Measurements from ENCODE around the gene FAM124A. TPM values are rescaled to one million over a fixed set of nuclear protein-coding genes. Genes with fewer than 3 reads are reported as not detected.

The FAM124A gene
- total RNA-seq, 2 experiments from 2014 or later = 0.07 to 0.25 TPM

DNA sequence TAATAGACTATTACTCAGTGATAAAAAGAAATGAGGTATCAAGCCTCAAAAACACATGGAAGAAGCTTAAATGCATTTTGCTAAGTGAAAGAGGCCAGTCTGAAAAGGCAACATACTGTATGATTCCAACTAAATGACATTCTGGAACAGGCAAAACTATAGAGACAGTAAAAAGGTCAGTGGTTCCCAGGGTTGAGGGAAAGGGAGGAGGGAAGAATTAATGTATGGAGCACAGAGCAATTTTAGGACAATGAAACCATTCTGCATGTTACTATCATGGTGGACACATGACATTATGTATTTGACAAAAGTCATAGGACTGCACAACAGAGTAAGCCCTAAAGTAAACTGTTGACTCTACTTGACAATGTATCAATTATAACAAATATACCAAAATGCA lies 111.6 kb downstream of the FAM124A start:
- Mint-ChIP-seq H3K27me3 (no peaks in the 10 kb centered on the region), H3K27ac (no peak overlapping the region), H3K4me1 (ENCODE audit: low read depth) (peaks cover 22% of the 10 kb centered on the region), H3K4me3 (no peak overlapping the region), H3K36me3 (ENCODE audit: low read depth) (no peaks in the 10 kb centered on the region), H3K9me3 (no peaks in the 10 kb centered on the region)
- TF ChIP-seq, protein P1, sequence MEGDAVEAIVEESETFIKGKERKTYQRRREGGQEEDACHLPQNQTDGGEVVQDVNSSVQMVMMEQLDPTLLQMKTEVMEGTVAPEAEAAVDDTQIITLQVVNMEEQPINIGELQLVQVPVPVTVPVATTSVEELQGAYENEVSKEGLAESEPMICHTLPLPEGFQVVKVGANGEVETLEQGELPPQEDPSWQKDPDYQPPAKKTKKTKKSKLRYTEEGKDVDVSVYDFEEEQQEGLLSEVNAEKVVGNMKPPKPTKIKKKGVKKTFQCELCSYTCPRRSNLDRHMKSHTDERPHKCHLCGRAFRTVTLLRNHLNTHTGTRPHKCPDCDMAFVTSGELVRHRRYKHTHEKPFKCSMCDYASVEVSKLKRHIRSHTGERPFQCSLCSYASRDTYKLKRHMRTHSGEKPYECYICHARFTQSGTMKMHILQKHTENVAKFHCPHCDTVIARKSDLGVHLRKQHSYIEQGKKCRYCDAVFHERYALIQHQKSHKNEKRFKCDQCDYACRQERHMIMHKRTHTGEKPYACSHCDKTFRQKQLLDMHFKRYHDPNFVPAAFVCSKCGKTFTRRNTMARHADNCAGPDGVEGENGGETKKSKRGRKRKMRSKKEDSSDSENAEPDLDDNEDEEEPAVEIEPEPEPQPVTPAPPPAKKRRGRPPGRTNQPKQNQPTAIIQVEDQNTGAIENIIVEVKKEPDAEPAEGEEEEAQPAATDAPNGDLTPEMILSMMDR (IDR thresholded peaks at IDR 0.05) = no peak
- intact Hi-C loops (cut with micrococcal nuclease) = no loop called here
- ATAC-seq = no peak
- CTCF ChIA-PET = no interaction called here
- POLR2A ChIA-PET = interaction anchor here (1.0 kb wide), 1 partner anchor 291 kb away, joined by 3 read pairs; no protein-coding TSS in a partner anchor
- no peak for DNase-seq

Other genes with a start within 250 kb of the FAM124A start
- gene C13orf42, start 111.1 kb upstream of the FAM124A start, total RNA-seq = not detected
- not detected for gene SERPINE3, start 117.3 kb downstream of the FAM124A start, total RNA-seq
- gene INTS6, start 230.6 kb downstream of the FAM124A start, total RNA-seq = 10 to 100 TPM; 52.4 to 54.5 TPM

Data from activated CD8-positive, alpha-beta T cell treated with anti-CD3 and anti-CD28 coated beads for 36 hours (primary cell).